GM12878 (cell line): ENCODE data around the gene SLCO4C1. TPM values are rescaled to one million over a fixed set of nuclear protein-coding genes. Genes with fewer than 3 reads are reported as not detected.

ENCODE experiments used
- BHLHE40 ChIP-seq, 2 experiments: fragments of 450-650 bp in 1 of 2; IDR thresholded peaks; 2 replicates each; pipeline ENCODE4 v1.6.1; 2011 to 2017; ENCODE audit warnings: low read depth in 2 of 2, borderline replicate concordance in 1 of 2, improper control_type of control experiment in 1 of 2, low read length in 1 of 2, mild to moderate bottlenecking in 1 of 2
- CBX3 ChIP-seq: fragments of 200-600 bp; sonication (generic); IDR thresholded peaks from 2 replicates; pipeline ENCODE4 v1.6.1; 2016; ENCODE audit warnings: low read depth, borderline replicate concordance
- CREM ChIP-seq: IDR thresholded peaks from 2 replicates; pipeline ENCODE4 v1.6.1; 2014; ENCODE audit warnings: antibody characterized with exemption, low read depth
- CTCF ChIP-seq, 3 experiments: IDR thresholded peaks in 2 of 3; conservative IDR thresholded peaks in 1 of 3; 2 replicates each; pipeline ENCODE4 v1.5.1; 2011; ENCODE audit warnings: low read depth in 3 of 3, low read length in 3 of 3, mild to moderate bottlenecking in 3 of 3, control low read depth in 2 of 3, moderate library complexity in 2 of 3, inconsistent platforms in 1 of 3, mixed read lengths in 1 of 3; ENCODE audit not compliant: control insufficient read depth in 2 of 3, insufficient read depth in 1 of 3; ENCODE audit errors: extremely low read depth in 1 of 3
- MTA2 ChIP-seq: fragments of 450-650 bp; IDR thresholded peaks from 2 replicates; pipeline ENCODE4 v1.6.1; 2016; ENCODE audit warnings: low read depth, mild to moderate bottlenecking, moderate library complexity
- REST ChIP-seq: IDR thresholded peaks from 2 replicates; pipeline ENCODE4 v1.6.1; 2012; ENCODE audit warnings: mild to moderate bottlenecking, low read depth, low read length
- RUNX3 ChIP-seq: IDR thresholded peaks from 2 replicates; pipeline ENCODE4 v1.6.1; 2012; ENCODE audit warnings: low read length, inconsistent platforms
- SKIL ChIP-seq: fragments of 450-650 bp; IDR thresholded peaks from 2 replicates; pipeline ENCODE4 v1.6.1; 2017; ENCODE audit warnings: mild to moderate bottlenecking, low read depth, inconsistent platforms; ENCODE audit not compliant: poor library complexity, severe bottlenecking
- SP1 ChIP-seq: IDR thresholded peaks from one replicate; pipeline ENCODE4 v1.6.1; 2011; ENCODE audit warnings: low read depth, low read length
- SREBF2 ChIP-seq: IDR thresholded peaks from 2 replicates; pipeline ENCODE4 v1.6.1; 2012; ENCODE audit warnings: mild to moderate bottlenecking, low read length
- USF2 ChIP-seq: IDR thresholded peaks from 2 replicates; pipeline ENCODE4 v1.6.1; 2011; ENCODE audit warnings: low read depth, low read length, improper control_type of control experiment, borderline replicate concordance
- YBX1 ChIP-seq: fragments of 450-650 bp; IDR thresholded peaks from 2 replicates; pipeline ENCODE4 v1.6.1; 2016; ENCODE audit warnings: antibody characterized with exemption
- ZNF207 ChIP-seq: fragments of 450-650 bp; IDR thresholded peaks from 2 replicates; pipeline ENCODE4 v1.6.1; 2014; ENCODE audit warnings: antibody characterized with exemption, mild to moderate bottlenecking, borderline replicate concordance
- ZNF24 ChIP-seq: fragments of 450-650 bp; IDR thresholded peaks from 2 replicates; pipeline ENCODE4 v1.6.1; 2017; ENCODE audit warnings: antibody characterized with exemption, mild to moderate bottlenecking
- ZNF592 ChIP-seq: fragments of 450-650 bp; IDR thresholded peaks from 2 replicates; pipeline ENCODE4 v1.6.1; 2017; ENCODE audit warnings: mild to moderate bottlenecking, moderate library complexity
- polyA plus RNA-seq, 11 experiments: library from polyadenylated mRNA; depleted of rRNA in 4 of 11; unstranded in 6 of 11; stranded (reverse) in 5 of 11; fragments of >200 nt; fragmentation: Nextera tagmentation in 4 of 11; fragmentation: Illumina TruSeq in 1 of 11; extraction: Ambion mirVana in 4 of 11; extraction: Trizol in 1 of 11; gene quantifications; 1 replicate in 1 of 11; 2 replicates in 10 of 11; pipeline versions ENCODE4 v1.2.1 to v1.2.3, GENCODE V29; 2011 to 2016; ENCODE audit warnings: inconsistent platforms in 2 of 11, missing spikeins in 2 of 11, low read depth in 1 of 11
- total RNA-seq, 4 experiments: library from RNA; depleted of rRNA in 3 of 4; stranded (reverse); fragments of >200 nt in 3 of 4; fragmentation: Illumina TruSeq in 1 of 4; extraction: Trizol in 1 of 4; gene quantifications; 2 replicates each; pipeline versions ENCODE4 v1.2.1 to v1.2.3, GENCODE V29; 2013 to 2021

Gene SLCO4C1
- total and polyA plus RNA-seq, 10 of the 15 experiments (the other 5 are each of a cell fraction or from before 2014, with no cell fraction given), result 0.12 to 3.9 (median 0.83) TPM

GRCh38 chr5:102296178-102296817 lies at the start of gene SLCO4C1 (continued):
- no peak for TF ChIP-seq ZNF592
- no peak for TF ChIP-seq MTA2
- TF ChIP-seq RUNX3, result peak; percentile 78
- no peak for TF ChIP-seq YBX1
- TF ChIP-seq SP1, result no peak
- TF ChIP-seq SKIL, result no peak
- TF ChIP-seq USF2, result no peak
- peak; percentile 52 to 75 (median 60) for TF ChIP-seq CTCF (IDR thresholded peaks at IDR 0.05 in 2 of 3, conservative IDR thresholded peaks at IDR 0.05 in 1 of 3; ENCODE audit: control insufficient read depth in 2 of 3, extremely low read depth in 1 of 3, insufficient read depth in 1 of 3, low read depth in 3 of 3, low read length in 3 of 3)
- TF ChIP-seq BHLHE40 (IDR thresholded peaks at IDR 0.05; ENCODE audit: borderline replicate concordance in 1 of 2, low read depth in 2 of 2, low read length in 1 of 2), result peak in 1 of 2 experiments; percentile 71; a peak in 2 of 4 replicates
- 0 out of 2 replicates have a peak, but pooled peaks have one; percentile 25 for TF ChIP-seq CREM
- TF ChIP-seq REST, result no peak
- TF ChIP-seq CBX3, result no peak
- TF ChIP-seq ZNF207, result no peak
- no peak for TF ChIP-seq SREBF2
- no peak for TF ChIP-seq ZNF24
